ENCODE data around the gene CDK8. TPM values are rescaled to one million over a fixed set of nuclear protein-coding genes. Genes with fewer than 3 reads are reported as not detected.

CDK8 gene
- total and polyA plus RNA-seq, 12 donors: 6.4 to 12.5 (median 9.2) TPM

- H3K4me3 ChIP-seq: no peak overlapping the region
- peaks cover 0 to 4% (median 0%) of the 10 kb centered on the region in 7 donors for H3K27me3 ChIP-seq
- ATAC-seq (no peak), DNase-seq (no peak)
- intact Hi-C loops (cut with DNase I): no loop called here
- H3K27ac ChIP-seq: peak overlapping the region in 1 of 10 donors; percentile 77
- H3K9me3 ChIP-seq: peaks cover 4 to 31% (median 24%) of the 10 kb centered on the region in 11 donors
- TF ChIP-seq CTCF (IDR thresholded peaks at IDR 0.05): no peak
- H3K36me3 ChIP-seq: no peaks in the 10 kb centered on the region
- peaks cover 0 to 5% (median 0%) of the 10 kb centered on the region in 9 donors for H3K4me1 ChIP-seq
- 86 to 92% methylated on average over 8 of the region's 8 CpGs for WGBS, 2 donors
Measured at GRCh38 chr13:26441476-26441875, 187.5 kb downstream of the CDK8 start.

- DNase-seq (no peak), ATAC-seq (peak in 7 of 8 donors; percentile 55 to 92 (median 87))
- Histone ChIP-seq H3K27me3 (peaks cover 0 to 4% (median 0%) of the 10 kb centered on the region in 7 donors), H3K27ac (peak overlapping the region in 4 of 10 donors; percentile 22 to 77 (median 57)), H3K4me3 (no peak overlapping the region), H3K4me1 (peaks cover 0 to 5% (median 0%) of the 10 kb centered on the region in 9 donors), H3K9me3 (peaks cover 0 to 20% (median 14%) of the 10 kb centered on the region in 11 donors), H3K36me3 (no peaks in the 10 kb centered on the region)
- TF ChIP-seq CTCF (IDR thresholded peaks at IDR 0.05): no peak
- 27 to 45% methylated on average over 1 of the region's 1 CpG for WGBS, 2 donors
- intact Hi-C loops (cut with DNase I): no loop called here
Measured at GRCh38 chr13:26442541-26442940, 188.6 kb downstream of the CDK8 start.

- 66 to 73% methylated on average over 3 of the region's 3 CpGs for WGBS, 2 donors
- Histone ChIP-seq H3K36me3 (no peaks in the 10 kb centered on the region), H3K27ac (no peak overlapping the region), H3K4me3 (no peak overlapping the region), H3K27me3 (peaks cover 0 to 4% (median 0%) of the 10 kb centered on the region in 7 donors), H3K4me1 (peaks cover 0 to 5% (median 0%) of the 10 kb centered on the region in 9 donors), H3K9me3 (peaks cover 0 to 3% (median 0%) of the 10 kb centered on the region in 11 donors)
- intact Hi-C loops (cut with DNase I): no loop called here
- ATAC-seq (no peak), DNase-seq (no peak)
- TF ChIP-seq CTCF (IDR thresholded peaks at IDR 0.05): no peak
Measured at GRCh38 chr13:26445092-26445491, 191.2 kb downstream of the CDK8 start.

GRCh38 chr13:26446751-26447150 lies 192.8 kb downstream of the CDK8 start:
- H3K4me3 ChIP-seq: no peak overlapping the region
- H3K9me3 ChIP-seq: peaks cover 0 to 11% (median 0%) of the 10 kb centered on the region in 11 donors
- TF ChIP-seq CTCF (IDR thresholded peaks at IDR 0.05): no peak
- intact Hi-C loops (cut with DNase I): no loop called here
- ATAC-seq (no peak), DNase-seq (no peak)
- H3K27ac ChIP-seq: no peak overlapping the region
- H3K27me3 ChIP-seq: peaks cover 0 to 4% (median 0%) of the 10 kb centered on the region in 7 donors
- WGBS, 2 donors: 87 to 90% methylated on average over 3 of the region's 3 CpGs
- H3K4me1 ChIP-seq: peaks cover 0 to 5% (median 0%) of the 10 kb centered on the region in 9 donors
- H3K36me3 ChIP-seq: no peaks in the 10 kb centered on the region
